Left lung (tissue), 10 donors: ENCODE data around the gene GPBP1L1. TPM values are rescaled to one million over a fixed set of nuclear protein-coding genes. Genes with fewer than 3 reads are reported as not detected.
"Not testable (repeated sequence)": the region's sequence is repeated elsewhere in the genome, so short reads cannot be mapped to it uniquely, and the experiment has no call there.

Source experiments
- ATAC-seq: fragments of 200-7000 bp; cut with Tn5 transposase; one replicate; pipeline ENCODE4 v1.9.1; 2020; ENCODE audit warnings: moderate library complexity
- DNase-seq, 4 donors: peaks; one replicate each; pipeline ENCODE4 v3.0.0-alpha.2; 2013 to 2020
- H3K27ac ChIP-seq, 2 donors: fragments of 200-600 bp; sonication (generic) in 1 of 2; one replicate each; pipeline versions ENCODE4 v1.5.0 to v1.8.0; 2020 to 2021
- H3K27me3 ChIP-seq, 2 donors: fragments of 200-600 bp; sonication (generic) in 1 of 2; one replicate each; pipeline versions ENCODE4 v1.5.0 to v1.8.0; 2020 to 2021
- H3K36me3 ChIP-seq, 2 donors: fragments of 200-600 bp; sonication (generic) in 1 of 2; one replicate each; pipeline versions ENCODE4 v1.5.0 to v1.8.0; 2020 to 2021
- H3K4me1 ChIP-seq, 2 donors: fragments of 200-600 bp; one replicate each; pipeline ENCODE4 v1.8.0; 2021
- H3K4me3 ChIP-seq, 2 donors: fragments of 200-600 bp; sonication (generic) in 1 of 2; one replicate each; pipeline versions ENCODE4 v1.5.0 to v1.8.0; 2020 to 2021; ENCODE audit warnings: mild to moderate bottlenecking in 1 of 2
- H3K9me3 ChIP-seq, 2 donors: fragments of 200-600 bp; sonication (generic) in 1 of 2; one replicate each; pipeline versions ENCODE4 v1.5.0 to v1.8.0; 2020 to 2021
- CTCF ChIP-seq, 2 donors: fragments of 200-600 bp; sonication (generic) in 1 of 2; IDR thresholded peaks; one replicate each; pipeline versions ENCODE4 v1.5.0 to v1.8.0; 2021; ENCODE audit warnings: antibody characterized with exemption in 2 of 2
- intact Hi-C, 2 donors: fragments of 100-400 bp; cut with DNase I; formaldehyde crosslinking; loops; one replicate each; pipeline versions ENCODE4 v1.11.2 to v1.14.2; 2022
- polyA plus RNA-seq, 6 donors: library from polyadenylated mRNA; unstranded; fragments of 120-200 nt; gene quantifications; one replicate each; pipeline ENCODE4 v1.2.1, GENCODE V29; 2013; ENCODE audit not compliant: insufficient read length in 6 of 6
- total RNA-seq, 2 donors: library from RNA; stranded (reverse); fragmentation: NEBNext Ultra II Directional; extraction: Animal tissue kit (Norgen Biotek cat#: 25700); gene quantifications; one replicate each; pipeline ENCODE4 v1.2.1, GENCODE V29; 2021
- donor health status: DM: no; HTN: yes; CAD: no.
- donor health status: DM: no; HTN: no; CAD: no.

GPBP1L1 gene
- total and polyA plus RNA-seq, 8 donors = 94.9 to 132 (median 111) TPM

- H3K4me1 ChIP-seq = peaks cover 0 to 16% of the 10 kb centered on the region in 2 donors
- H3K36me3 ChIP-seq = no peaks in the 10 kb centered on the region
- intact Hi-C loops = no loop called here
- no peak for TF ChIP-seq CTCF (IDR thresholded peaks at IDR 0.05)
- no peak overlapping the region for H3K27ac ChIP-seq
- ATAC-seq (no peak), DNase-seq (no peak)
- no peaks in the 10 kb centered on the region for H3K9me3 ChIP-seq
- H3K27me3 ChIP-seq = no peaks in the 10 kb centered on the region
- no peak overlapping the region for H3K4me3 ChIP-seq
These were observed 37.1 kb upstream of the GPBP1L1 start for GRCh38 chr1:45723248-45723930.

- Histone ChIP-seq H3K4me3 (no peak overlapping the region), H3K9me3 (no peaks in the 10 kb centered on the region), H3K27ac (no peak overlapping the region), H3K27me3 (no peaks in the 10 kb centered on the region), H3K4me1 (peaks cover 0 to 16% of the 10 kb centered on the region in 2 donors), H3K36me3 (no peaks in the 10 kb centered on the region)
- no peak for TF ChIP-seq CTCF (IDR thresholded peaks at IDR 0.05)
- intact Hi-C loops = no loop called here
- ATAC-seq (peak; percentile 49), DNase-seq (no peak)
These were observed 36.5 kb upstream of the GPBP1L1 start for GRCh38 chr1:45722809-45723208.

- Histone ChIP-seq H3K36me3 (peaks cover 0 to 5% of the 10 kb centered on the region in 2 donors), H3K4me1 (peaks cover 0 to 16% of the 10 kb centered on the region in 2 donors), H3K27ac (no peak overlapping the region), H3K9me3 (no peaks in the 10 kb centered on the region), H3K4me3 (no peak overlapping the region), H3K27me3 (no peaks in the 10 kb centered on the region)
- TF ChIP-seq CTCF (IDR thresholded peaks at IDR 0.05) = no peak
- ATAC-seq = no peak
- DNase-seq = no peak
- intact Hi-C loops = no loop called here
These were observed 34.9 kb upstream of the GPBP1L1 start for GRCh38 chr1:45721207-45721606.

GRCh38 chr1:45718289-45718688, 32.0 kb upstream of the GPBP1L1 start:
- Histone ChIP-seq H3K9me3 (no peaks in the 10 kb centered on the region), H3K27ac (no peak overlapping the region), H3K4me1 (peaks cover 0 to 10% of the 10 kb centered on the region in 2 donors), H3K27me3 (no peaks in the 10 kb centered on the region), H3K4me3 (no peak overlapping the region), H3K36me3 (peaks cover 0 to 7% of the 10 kb centered on the region in 2 donors)
- ATAC-seq = no peak
- no peak for DNase-seq
- no peak for TF ChIP-seq CTCF (IDR thresholded peaks at IDR 0.05)
- intact Hi-C loops = no loop called here

GRCh38 chr1:45717386-45717785, 31.1 kb upstream of the GPBP1L1 start:
- H3K36me3 ChIP-seq, H3K27ac ChIP-seq, intact Hi-C loops, ATAC-seq, H3K4me3 ChIP-seq, H3K27me3 ChIP-seq, H3K9me3 ChIP-seq, H3K4me1 ChIP-seq, DNase-seq: not testable (repeated sequence)

GRCh38 chr1:45716700-45717099, 30.4 kb upstream of the GPBP1L1 start:
- peaks cover 0 to 7% of the 10 kb centered on the region in 2 donors for H3K36me3 ChIP-seq
- no peaks in the 10 kb centered on the region for H3K4me1 ChIP-seq
- DNase-seq (no peak), ATAC-seq (no peak)
- H3K27ac ChIP-seq = no peak overlapping the region
- intact Hi-C loops = no loop called here
- no peak for TF ChIP-seq CTCF (IDR thresholded peaks at IDR 0.05)
- no peaks in the 10 kb centered on the region for H3K27me3 ChIP-seq
- H3K4me3 ChIP-seq = no peak overlapping the region
- no peaks in the 10 kb centered on the region for H3K9me3 ChIP-seq
